ENCODE results near the gene SLC16A10.
"Not testable (repeated sequence)": the region's sequence is repeated elsewhere in the genome, so short reads cannot be mapped to it uniquely, and the experiment has no call there.

SLC16A10 gene

GRCh38 chr6:111087106-111087835, at the start of gene SLC16A10:
SLC16A10 (plus strand) TSS chr6:111087503; CDS start chr6:111087753, 250 bp downstream.
- DNase-seq (ENCODE audit: low read depth, low spot score): no peak
- H3K27ac ChIP-seq: no peak within 1 kb of the TSS

- DNase-seq (ENCODE audit: low read depth, low spot score): no peak
- no peak overlapping the region for H3K27ac ChIP-seq
Measured at GRCh38 chr6:111038534-111039252, 48.6 kb upstream of the SLC16A10 start.

GRCh38 chr6:111041917-111042316, 45.4 kb upstream of the SLC16A10 start:
- DNase-seq (ENCODE audit: low read depth, low spot score): no peak
- H3K27ac ChIP-seq: no peak overlapping the region

GRCh38 chr6:111047244-111047643, 40.1 kb upstream of the SLC16A10 start:
- no peak for DNase-seq (ENCODE audit: low read depth, low spot score)
- H3K27ac ChIP-seq: no peak overlapping the region

GRCh38 chr6:111050261-111051023, 36.9 kb upstream of the SLC16A10 start:
- no peak for DNase-seq (ENCODE audit: low read depth, low spot score)

GRCh38 chr6:111052171-111052570, 35.1 kb upstream of the SLC16A10 start:
- no peak for DNase-seq (ENCODE audit: low read depth, low spot score)
- H3K27ac ChIP-seq: no peak overlapping the region

More at GRCh38 chr6:111050261-111051023, 36.9 kb upstream of the SLC16A10 start:
- no peak overlapping the region for H3K27ac ChIP-seq

- no peak for DNase-seq (ENCODE audit: low read depth, low spot score)
- no peak overlapping the region for H3K27ac ChIP-seq
Measured at GRCh38 chr6:111057074-111057752, 30.1 kb upstream of the SLC16A10 start.

- DNase-seq (ENCODE audit: low read depth, low spot score): no peak
- H3K27ac ChIP-seq: no peak overlapping the region
Measured at GRCh38 chr6:111061508-111061907, 25.8 kb upstream of the SLC16A10 start.

GRCh38 chr6:111061985-111062384, 25.3 kb upstream of the SLC16A10 start:
- H3K27ac ChIP-seq; DNase-seq (ENCODE audit: low read depth, low spot score): not testable (repeated sequence)

- not testable (repeated sequence) for H3K27ac ChIP-seq; DNase-seq (ENCODE audit: low read depth, low spot score)
Measured at GRCh38 chr6:111062860-111063259, 24.4 kb upstream of the SLC16A10 start.

GRCh38 chr6:111068109-111068865, 19.0 kb upstream of the SLC16A10 start:
- no peak overlapping the region for H3K27ac ChIP-seq
- DNase-seq (ENCODE audit: low read depth, low spot score): no peak

GRCh38 chr6:111068866-111069234, 18.5 kb upstream of the SLC16A10 start:
- no peak overlapping the region for H3K27ac ChIP-seq

GRCh38 chr6:111069382-111070104, 17.8 kb upstream of the SLC16A10 start:
- H3K27ac ChIP-seq: no peak overlapping the region
- no peak for DNase-seq (ENCODE audit: low read depth, low spot score)

More at GRCh38 chr6:111068866-111069234, 18.5 kb upstream of the SLC16A10 start:
- no peak for DNase-seq (ENCODE audit: low read depth, low spot score)

- DNase-seq (ENCODE audit: low read depth, low spot score): no peak
Measured at GRCh38 chr6:111070105-111071005, 16.9 kb upstream of the SLC16A10 start.

GRCh38 chr6:111072801-111073360, 14.4 kb upstream of the SLC16A10 start:
- H3K27ac ChIP-seq: no peak overlapping the region

More at GRCh38 chr6:111070105-111071005, 16.9 kb upstream of the SLC16A10 start:
- no peak overlapping the region for H3K27ac ChIP-seq

GRCh38 chr6:111074311-111074710, 13.0 kb upstream of the SLC16A10 start:
- DNase-seq (ENCODE audit: low read depth, low spot score): no peak
- H3K27ac ChIP-seq: no peak overlapping the region

More at GRCh38 chr6:111072801-111073360, 14.4 kb upstream of the SLC16A10 start:
- no peak for DNase-seq (ENCODE audit: low read depth, low spot score)

- DNase-seq (ENCODE audit: low read depth, low spot score): no peak
- H3K27ac ChIP-seq: no peak overlapping the region
Measured at GRCh38 chr6:111076024-111076695, 11.1 kb upstream of the SLC16A10 start.

Measured in epithelial cell of prostate (primary cell).